Muscle layer of colon (tissue), 2 donors: Measurements from ENCODE around the gene TSBP1.
"Not testable (repeated sequence)": the region's sequence is repeated elsewhere in the genome, so short reads cannot be mapped to it uniquely, and the experiment has no call there.

ENCODE experiments used
- H3K27ac ChIP-seq: one replicate; pipeline ENCODE4 v1.7.0; 2013; ENCODE audit warnings: low read depth, mild to moderate bottlenecking, low read length, moderate library complexity
- H3K27me3 ChIP-seq, 2 donors: one replicate each; pipeline ENCODE4 v1.7.0; 2013; ENCODE audit warnings: low read length in 2 of 2, mild to moderate bottlenecking in 2 of 2; ENCODE audit not compliant: insufficient read depth in 2 of 2, control insufficient read depth in 1 of 2
- H3K36me3 ChIP-seq: one replicate; pipeline ENCODE4 v1.7.0; 2013; ENCODE audit warnings: mild to moderate bottlenecking, low read length; ENCODE audit not compliant: insufficient read depth
- H3K4me1 ChIP-seq: one replicate; pipeline ENCODE4 v1.7.0; 2013; ENCODE audit warnings: mild to moderate bottlenecking, low read length; ENCODE audit not compliant: insufficient read depth
- H3K4me3 ChIP-seq, 2 donors: one replicate each; pipeline ENCODE4 v1.7.0; 2013; ENCODE audit warnings: low read length in 2 of 2, low read depth in 1 of 2, mild to moderate bottlenecking in 1 of 2, moderate library complexity in 1 of 2
- H3K9ac ChIP-seq: one replicate; pipeline ENCODE4 v1.7.0; 2013; ENCODE audit warnings: low read length
- H3K9me3 ChIP-seq: one replicate; pipeline ENCODE4 v1.7.0; 2013; ENCODE audit warnings: mild to moderate bottlenecking, low read length
- donor health status: abdominal sarcoma.
- donor health status: Adenocarcinoma of cecum.

Gene TSBP1

GRCh38 chr6:32371229-32371628 lies 474 bp downstream of the TSBP1 start:
- Histone ChIP-seq H3K9me3 (no peaks in the 10 kb centered on the region), H3K4me1 (no peaks in the 10 kb centered on the region), H3K4me3 (no peak overlapping the region), H3K9ac (no peak overlapping the region), H3K27me3 (no peaks in the 10 kb centered on the region), H3K27ac (no peak overlapping the region), H3K36me3 (no peaks in the 10 kb centered on the region)

- Histone ChIP-seq H3K9me3 (no peaks in the 10 kb centered on the region), H3K9ac (no peak overlapping the region), H3K27me3 (no peaks in the 10 kb centered on the region), H3K27ac (no peak overlapping the region), H3K4me1 (no peaks in the 10 kb centered on the region), H3K4me3 (no peak overlapping the region), H3K36me3 (no peaks in the 10 kb centered on the region)
These were observed 1.2 kb downstream of the TSBP1 start for GRCh38 chr6:32370505-32370904.

GRCh38 chr6:32369660-32370059 lies 2.0 kb downstream of the TSBP1 start:
- H3K9ac ChIP-seq = no peak overlapping the region
- no peaks in the 10 kb centered on the region for H3K36me3 ChIP-seq
- H3K27ac ChIP-seq = no peak overlapping the region
- H3K9me3 ChIP-seq = no peaks in the 10 kb centered on the region
- H3K27me3 ChIP-seq = no peaks in the 10 kb centered on the region
- no peak overlapping the region for H3K4me3 ChIP-seq
- no peaks in the 10 kb centered on the region for H3K4me1 ChIP-seq

GRCh38 chr6:32367644-32368043 lies 4.1 kb downstream of the TSBP1 start:
- no peak overlapping the region for H3K27ac ChIP-seq
- H3K4me1 ChIP-seq = no peaks in the 10 kb centered on the region
- H3K4me3 ChIP-seq = no peak overlapping the region
- H3K9ac ChIP-seq = no peak overlapping the region
- no peaks in the 10 kb centered on the region for H3K36me3 ChIP-seq
- no peaks in the 10 kb centered on the region for H3K9me3 ChIP-seq
- no peaks in the 10 kb centered on the region for H3K27me3 ChIP-seq

GRCh38 chr6:32359225-32359624 lies 12.5 kb downstream of the TSBP1 start:
- H3K9me3 ChIP-seq, H3K9ac ChIP-seq, H3K27ac ChIP-seq, H3K4me1 ChIP-seq, H3K27me3 ChIP-seq, H3K36me3 ChIP-seq, H3K4me3 ChIP-seq: not testable (repeated sequence)

- H3K4me3 ChIP-seq, H3K9ac ChIP-seq, H3K27ac ChIP-seq, H3K9me3 ChIP-seq, H3K27me3 ChIP-seq, H3K36me3 ChIP-seq, H3K4me1 ChIP-seq: not testable (repeated sequence)
These were observed 13.2 kb downstream of the TSBP1 start for GRCh38 chr6:32358548-32358947.

GRCh38 chr6:32355018-32355417 lies 16.7 kb downstream of the TSBP1 start:
- Histone ChIP-seq H3K4me1 (no peaks in the 10 kb centered on the region), H3K9ac (no peak overlapping the region), H3K9me3 (no peaks in the 10 kb centered on the region), H3K27me3 (no peaks in the 10 kb centered on the region), H3K4me3 (no peak overlapping the region), H3K27ac (no peak overlapping the region), H3K36me3 (no peaks in the 10 kb centered on the region)

- no peaks in the 10 kb centered on the region for H3K36me3 ChIP-seq
- H3K27ac ChIP-seq = no peak overlapping the region
- H3K4me1 ChIP-seq = no peaks in the 10 kb centered on the region
- H3K27me3 ChIP-seq = no peaks in the 10 kb centered on the region
- no peak overlapping the region for H3K4me3 ChIP-seq
- no peak overlapping the region for H3K9ac ChIP-seq
- H3K9me3 ChIP-seq = no peaks in the 10 kb centered on the region
These were observed 18.4 kb downstream of the TSBP1 start for GRCh38 chr6:32353348-32353747.

GRCh38 chr6:32340242-32340641 lies 31.5 kb downstream of the TSBP1 start:
- H3K36me3 ChIP-seq = no peaks in the 10 kb centered on the region
- no peaks in the 10 kb centered on the region for H3K9me3 ChIP-seq
- H3K9ac ChIP-seq = no peak overlapping the region
- no peaks in the 10 kb centered on the region for H3K4me1 ChIP-seq
- H3K27ac ChIP-seq = no peak overlapping the region
- H3K4me3 ChIP-seq = no peak overlapping the region
- no peaks in the 10 kb centered on the region for H3K27me3 ChIP-seq

- Histone ChIP-seq H3K9me3 (no peaks in the 10 kb centered on the region), H3K4me3 (no peak overlapping the region), H3K36me3 (no peaks in the 10 kb centered on the region), H3K27ac (no peak overlapping the region), H3K27me3 (no peaks in the 10 kb centered on the region), H3K4me1 (no peaks in the 10 kb centered on the region), H3K9ac (no peak overlapping the region)
These were observed 34.4 kb downstream of the TSBP1 start for GRCh38 chr6:32337186-32337805.

- H3K27ac ChIP-seq = no peak overlapping the region
- H3K4me3 ChIP-seq = no peak overlapping the region
- H3K27me3 ChIP-seq = no peaks in the 10 kb centered on the region
- H3K9me3 ChIP-seq = no peaks in the 10 kb centered on the region
- H3K9ac ChIP-seq = no peak overlapping the region
- H3K36me3 ChIP-seq = no peaks in the 10 kb centered on the region
- H3K4me1 ChIP-seq = no peaks in the 10 kb centered on the region
These were observed 39.3 kb downstream of the TSBP1 start for GRCh38 chr6:32332433-32332832.

- H3K27me3 ChIP-seq = no peaks in the 10 kb centered on the region
These were observed 42.6 kb downstream of the TSBP1 start for GRCh38 chr6:32329141-32329540.

More at GRCh38 chr6:32329141-32329540, 42.6 kb downstream of the TSBP1 start:
- Histone ChIP-seq H3K4me1 (no peaks in the 10 kb centered on the region), H3K36me3 (no peaks in the 10 kb centered on the region), H3K9ac (no peak overlapping the region), H3K9me3 (no peaks in the 10 kb centered on the region), H3K27ac (no peak overlapping the region), H3K4me3 (no peak overlapping the region)
